H1 (cell line): ENCODE results near the gene GPR156. TPM values are rescaled to one million over a fixed set of nuclear protein-coding genes. Genes with fewer than 3 reads are reported as not detected.

Source experiments
- CTCF ChIA-PET: fragments of 300-600 bp; sonication (Branson Sonifier 250); formaldehyde crosslinking; loops from one replicate; lab custom pipeline; 2021; ENCODE audit not compliant: partially characterized antibody; lab: Charles Lee
- POLR2A ChIA-PET: fragments of 300-600 bp; sonication (Branson Sonifier 250); formaldehyde crosslinking; loops from one replicate; lab custom pipeline; 2021; ENCODE audit warnings: inconsistent platforms; ENCODE audit not compliant: partially characterized antibody; lab: Charles Lee
- DNase-seq, 2 experiments: peaks; one replicate each; pipeline versions ENCODE4 v3.0.0 to v3.0.0-alpha.2; 2010 to 2022; ENCODE audit warnings: low spot score in 2 of 2, low read depth in 1 of 2, mixed read lengths in 1 of 2
- FAIRE-seq: peaks from 2 replicates; lab custom pipeline; 2011; peaks lifted over from hg19 to GRCh38; lab: Jason Lieb, UNC
- H2AFZ ChIP-seq: 2 replicates; pipeline ENCODE4 v1.8.1; 2012; ENCODE audit warnings: low read length, inconsistent platforms
- H2AK5ac ChIP-seq: 2 replicates; pipeline ENCODE4 v1.6.1; 2013; ENCODE audit warnings: low read depth, low read length
- H2BK120ac ChIP-seq: replicated peaks from 2 replicates; pipeline ENCODE3; 2013; ENCODE audit warnings: low read depth, low read length, inconsistent platforms
- H2BK12ac ChIP-seq: 2 replicates; pipeline ENCODE4 v1.6.1; 2013; ENCODE audit warnings: low read depth, low read length
- H2BK15ac ChIP-seq: 2 replicates; pipeline ENCODE4 v1.6.1; 2013; ENCODE audit warnings: low read length
- H2BK20ac ChIP-seq: 2 replicates; pipeline ENCODE4 v1.6.1; 2013; ENCODE audit warnings: low read length
- H2BK5ac ChIP-seq: 2 replicates; pipeline ENCODE4 v1.6.1; 2013; ENCODE audit warnings: low read depth, low read length
- H3K14ac ChIP-seq: 2 replicates; pipeline ENCODE4 v1.6.1; 2013; ENCODE audit warnings: inconsistent platforms; ENCODE audit not compliant: insufficient read length
- H3K18ac ChIP-seq: 2 replicates; pipeline ENCODE4 v1.6.1; 2013; ENCODE audit warnings: low read length; ENCODE audit errors: extremely low read depth
- H3K23ac ChIP-seq: 2 replicates; pipeline ENCODE4 v1.6.1; 2013; ENCODE audit warnings: inconsistent platforms; ENCODE audit not compliant: insufficient read length
- H3K23me2 ChIP-seq: 2 replicates; pipeline ENCODE4 v1.6.1; 2013; ENCODE audit warnings: low read depth, low read length
- H3K27ac ChIP-seq: 2 replicates; pipeline ENCODE4 v1.6.1; 2011; ENCODE audit warnings: low read depth, low read length, inconsistent platforms
- H3K27me3 ChIP-seq, 4 experiments: replicated peaks in 1 of 4; 1 replicate in 1 of 4; 2 replicates in 3 of 4; pipeline versions ENCODE4 v1.6.1 to v1.8.1; 2011 to 2013; ENCODE audit warnings: low read length in 3 of 4, mild to moderate bottlenecking in 3 of 4, inconsistent platforms in 2 of 4, mixed read lengths in 2 of 4, moderate library complexity in 1 of 4; ENCODE audit not compliant: control insufficient read depth in 3 of 4, insufficient read depth in 3 of 4; ENCODE audit errors: extremely low read depth in 1 of 4
- H3K36me3 ChIP-seq, 4 experiments: 2 replicates each; pipeline versions ENCODE4 v1.6.1 to v1.8.1; 2011 to 2013; ENCODE audit warnings: mild to moderate bottlenecking in 4 of 4, low read length in 3 of 4, moderate library complexity in 2 of 4, control low read depth in 1 of 4, inconsistent platforms in 1 of 4; ENCODE audit not compliant: insufficient read depth in 4 of 4, control insufficient read depth in 2 of 4
- H3K4ac ChIP-seq: replicated peaks from 2 replicates; pipeline ENCODE3; 2013; ENCODE audit warnings: low read length, low read depth, mixed read lengths, inconsistent platforms; ENCODE audit not compliant: insufficient read length
- H3K4me1 ChIP-seq, 4 experiments: replicated peaks in 1 of 4; 1 replicate in 1 of 4; 2 replicates in 3 of 4; pipeline versions ENCODE4 v1.6.1 to v1.8.1; 2011 to 2013; ENCODE audit warnings: low read length in 3 of 4, inconsistent platforms in 2 of 4, mixed read lengths in 1 of 4; ENCODE audit not compliant: insufficient read depth in 4 of 4, control insufficient read depth in 3 of 4
- H3K4me2 ChIP-seq, 2 experiments: 2 replicates each; pipeline versions ENCODE4 v1.6.1 to v1.8.1; 2011 to 2013; ENCODE audit warnings: low read depth in 2 of 2, low read length in 2 of 2, control low read depth in 1 of 2, inconsistent platforms in 1 of 2, mild to moderate bottlenecking in 1 of 2; ENCODE audit not compliant: insufficient read depth in 1 of 2
- H3K4me3 ChIP-seq, 4 experiments: fragments of 200-600, 300-600 bp in 1 of 4; sonication (generic), shearing (Covaris generic), sonication (Bioruptor Twin) in 1 of 4; 2 replicates each; pipeline versions ENCODE4 v1.5.1 to v1.8.1; 2011 to 2016; ENCODE audit warnings: low read length in 4 of 4, low read depth in 3 of 4, control low read depth in 2 of 4, inconsistent platforms in 2 of 4, mild to moderate bottlenecking in 2 of 4, mixed read lengths in 1 of 4, moderate library complexity in 1 of 4; ENCODE audit not compliant: insufficient read depth in 2 of 4; ENCODE audit errors: extremely low read depth in 1 of 4
- H3K56ac ChIP-seq: replicated peaks from 2 replicates; pipeline ENCODE3; 2013; ENCODE audit warnings: low read depth, mild to moderate bottlenecking, mixed read lengths, low read length, inconsistent platforms; ENCODE audit not compliant: insufficient read length
- H3K79me1 ChIP-seq: 2 replicates; pipeline ENCODE4 v1.6.1; 2013; ENCODE audit warnings: low read depth, low read length, control low read depth
- H3K79me2 ChIP-seq, 2 experiments: 2 replicates each; pipeline versions ENCODE4 v1.6.1 to v1.8.1; 2012 to 2013; ENCODE audit warnings: low read length in 2 of 2, mild to moderate bottlenecking in 2 of 2, inconsistent platforms in 1 of 2; ENCODE audit not compliant: insufficient read depth in 2 of 2, control insufficient read depth in 1 of 2
- H3K9ac ChIP-seq, 4 experiments: replicated peaks in 1 of 4; 1 replicate in 1 of 4; 2 replicates in 3 of 4; pipeline versions ENCODE4 v1.6.1 to v1.8.1; 2011 to 2013; ENCODE audit warnings: low read depth in 3 of 4, low read length in 3 of 4, control low read depth in 2 of 4, mild to moderate bottlenecking in 2 of 4, moderate library complexity in 2 of 4, inconsistent platforms in 1 of 4; ENCODE audit errors: extremely low read depth in 1 of 4
- H3K9me3 ChIP-seq, 2 experiments: 2 replicates each; pipeline versions ENCODE4 v1.6.1 to v1.8.1; 2012 to 2013; ENCODE audit warnings: mild to moderate bottlenecking in 2 of 2, moderate library complexity in 2 of 2, control low read depth in 1 of 2, inconsistent platforms in 1 of 2, low read depth in 1 of 2, low read length in 1 of 2, mixed read lengths in 1 of 2; ENCODE audit not compliant: insufficient read depth in 2 of 2
- H4K20me1 ChIP-seq, 2 experiments: replicated peaks in 1 of 2; 2 replicates each; pipeline versions ENCODE3 to v1.8.1; 2011 to 2013; ENCODE audit warnings: inconsistent platforms in 2 of 2, low read length in 2 of 2, mild to moderate bottlenecking in 1 of 2; ENCODE audit not compliant: insufficient read depth in 2 of 2, control insufficient read depth in 1 of 2
- H4K5ac ChIP-seq: 2 replicates; pipeline ENCODE4 v1.6.1; 2013; ENCODE audit warnings: low read length, low read depth, mixed read lengths, inconsistent platforms; ENCODE audit not compliant: insufficient read length
- H4K8ac ChIP-seq: 2 replicates; pipeline ENCODE4 v1.8.0; 2013; ENCODE audit warnings: mild to moderate bottlenecking, moderate library complexity, low read length, inconsistent platforms; ENCODE audit not compliant: insufficient read depth; ENCODE audit errors: extremely low read depth
- H4K91ac ChIP-seq: replicated peaks from 2 replicates; pipeline ENCODE3; 2013; ENCODE audit warnings: low read length, mixed read lengths, inconsistent platforms; ENCODE audit not compliant: insufficient read length
- BACH1 ChIP-seq: IDR thresholded peaks from 2 replicates; pipeline ENCODE4 v1.6.1; 2012; ENCODE audit warnings: low read length, improper control_type of control experiment
- BCL11A ChIP-seq, 2 experiments: IDR thresholded peaks; one replicate each; pipeline ENCODE4 v1.6.1; 2011; ENCODE audit warnings: low read depth in 2 of 2, low read length in 2 of 2, mild to moderate bottlenecking in 2 of 2
- CBX8 ChIP-seq: fragments of 300-800, 300-1000 bp; sonication (generic); IDR thresholded peaks from 2 replicates; pipeline ENCODE4 v1.7.1; 2016; ENCODE audit warnings: low read depth, low read length, borderline replicate concordance
- CTBP2 ChIP-seq: IDR thresholded peaks from 2 replicates; pipeline ENCODE4 v1.7.0; 2011; ENCODE audit warnings: borderline replicate concordance, mild to moderate bottlenecking, moderate library complexity, mixed read lengths, low read length; ENCODE audit not compliant: insufficient read depth, insufficient read length
- EGR1 ChIP-seq: IDR thresholded peaks from 2 replicates; pipeline ENCODE4 v1.6.1; 2011; ENCODE audit warnings: low read depth, low read length, borderline replicate concordance
- FOSL1 ChIP-seq: IDR thresholded peaks from 2 replicates; pipeline ENCODE4 v1.6.1; 2011; ENCODE audit warnings: mild to moderate bottlenecking, low read depth, low read length, moderate library complexity; ENCODE audit not compliant: insufficient read depth
- GABPA ChIP-seq: IDR thresholded peaks from 2 replicates; pipeline ENCODE4 v1.6.1; 2011; ENCODE audit warnings: mild to moderate bottlenecking, low read length, moderate library complexity, borderline replicate concordance; ENCODE audit not compliant: insufficient read depth
- KDM5A ChIP-seq: fragments of 200-600 bp; IDR thresholded peaks from 2 replicates; pipeline ENCODE4 v1.7.1; 2012; ENCODE audit warnings: mild to moderate bottlenecking, low read length, inconsistent platforms, mixed read lengths
- MAFK ChIP-seq: IDR thresholded peaks from 2 replicates; pipeline ENCODE4 v1.6.1; 2012; ENCODE audit warnings: low read depth, mild to moderate bottlenecking, improper control_type of control experiment, low read length
- POLR2A ChIP-seq, 2 experiments: IDR thresholded peaks; 1 replicate in 1 of 2; 2 replicates in 1 of 2; pipeline ENCODE4 v1.6.1; 2011; ENCODE audit warnings: low read depth in 2 of 2, low read length in 2 of 2, mild to moderate bottlenecking in 2 of 2; ENCODE audit errors: control extremely low read depth in 1 of 2
- RFX5 ChIP-seq: IDR thresholded peaks from 2 replicates; pipeline ENCODE4 v1.6.1; 2011; ENCODE audit warnings: low read depth, low read length, improper control_type of control experiment, borderline replicate concordance
- SRF ChIP-seq: IDR thresholded peaks from 2 replicates; pipeline ENCODE4 v1.6.1; 2011; ENCODE audit warnings: mild to moderate bottlenecking, low read depth, low read length, moderate library complexity
- TAF1 ChIP-seq: IDR thresholded peaks from 2 replicates; pipeline ENCODE4 v1.6.1; 2011; ENCODE audit warnings: mild to moderate bottlenecking, low read depth, low read length
- TBP ChIP-seq: IDR thresholded peaks from 2 replicates; pipeline ENCODE4 v1.6.1; 2011; ENCODE audit warnings: low read depth, low read length, improper control_type of control experiment
- YY1 ChIP-seq: IDR thresholded peaks from 2 replicates; pipeline ENCODE4 v1.6.1; 2011; ENCODE audit warnings: low read depth, mild to moderate bottlenecking, low read length
- ZNF274 ChIP-seq: IDR thresholded peaks from 2 replicates; pipeline ENCODE4 v1.7.0; 2012; ENCODE audit warnings: low read length, borderline replicate concordance; ENCODE audit errors: extremely low read depth
- WGBS, 2 experiments: shearing (Covaris generic) in 1 of 2; methylation state at CpG; one replicate each; pipeline versions ENCODE4 v1.1.6 to v1.1.7; 2013 to 2015; ENCODE audit warnings: low lambda C conversion rate in 2 of 2, mixed read lengths in 2 of 2, inconsistent platforms in 1 of 2, low coverage in 1 of 2, missing lambda C conversion rate in 1 of 2; ENCODE audit not compliant: insufficient replicate concordance in 2 of 2, insufficient coverage in 1 of 2, insufficient read length in 1 of 2; ENCODE audit errors: extremely low coverage in 1 of 2, missing lambda C conversion rate in 1 of 2; 5-methylcytosine and 5-hydroxymethylcytosine counted together
- polyA plus RNA-seq, 7 experiments: library from polyadenylated mRNA; depleted of rRNA in 3 of 7; stranded (reverse) in 5 of 7; unstranded in 2 of 7; fragments of >200 nt in 5 of 7; fragments of 200-250 nt in 2 of 7; gene quantifications; 1 replicate in 5 of 7; 2 replicates in 1 of 7; 4 replicates in 1 of 7; pipeline versions ENCODE4 v1.2.1 to v1.2.3, GENCODE V29; 2011 to 2013; ENCODE audit warnings: missing spikeins in 2 of 7, mixed read lengths in 2 of 7
- total RNA-seq: library from RNA; stranded (reverse); fragmentation: NEBNext Ultra II Directional; extraction: Animal tissue kit (Norgen Biotek cat#: 25700); gene quantifications from 2 replicates; pipeline ENCODE4 v1.2.1, GENCODE V29; 2021

The GPR156 gene
- total and polyA plus RNA-seq, 2 of the 8 experiments (the other 6 are each of a cell fraction or from before 2014, with no cell fraction given) = 1.6 to 1.8 TPM

DNA sequence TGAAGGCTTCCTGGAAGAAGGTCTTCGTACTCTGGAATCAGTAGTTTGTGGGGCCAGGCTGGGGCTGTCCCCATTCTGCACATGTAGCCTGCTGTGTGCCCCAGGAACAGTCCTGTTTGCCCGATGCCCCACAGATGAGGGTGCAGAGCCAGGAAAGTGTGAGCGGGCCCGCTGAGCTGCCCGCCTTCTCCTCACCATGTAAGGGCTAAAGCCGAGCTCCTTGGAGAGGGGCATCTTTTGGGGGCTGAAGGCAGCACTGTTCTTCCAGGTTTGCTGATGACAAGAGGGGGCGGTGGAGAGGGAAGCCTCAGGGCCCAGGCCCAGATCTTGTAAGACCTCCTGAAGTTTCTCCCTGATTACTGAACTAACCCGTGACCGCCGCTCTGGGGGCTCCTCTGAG is 117.5 kb downstream of the GPR156 start:
- H4K8ac ChIP-seq = no peak overlapping the region
- H3K18ac ChIP-seq = no peak overlapping the region
- FAIRE-seq (no peak), DNase-seq (no peak)
- H3K4me3 ChIP-seq = no peak overlapping the region
- no peak overlapping the region for H2AK5ac ChIP-seq
- H3K4ac ChIP-seq = no peak overlapping the region
- H3K14ac ChIP-seq = no peak overlapping the region
- H4K5ac ChIP-seq = no peak overlapping the region
- no peaks in the 10 kb centered on the region for H3K23me2 ChIP-seq
- no peaks in the 10 kb centered on the region for H4K20me1 ChIP-seq
- H2BK12ac ChIP-seq = no peak overlapping the region
- no peak overlapping the region for H3K23ac ChIP-seq
- H2BK20ac ChIP-seq = no peak overlapping the region
- POLR2A ChIA-PET = interaction anchor here (0.6 kb wide), 1 partner anchor 399 kb away, joined by 4 read pairs; no protein-coding TSS in a partner anchor
- no peak overlapping the region for H3K27ac ChIP-seq
- no peaks in the 10 kb centered on the region for H3K9me3 ChIP-seq
- no peak overlapping the region for H2BK5ac ChIP-seq
- H3K27me3 ChIP-seq = no peaks in the 10 kb centered on the region
- TF ChIP-seq TBP = no peak
- no peak for TF ChIP-seq RFX5
- no peak for TF ChIP-seq BACH1
- no peak for TF ChIP-seq SRF
- no peak for TF ChIP-seq CTBP2
- TF ChIP-seq FOSL1 = no peak
- no peak for TF ChIP-seq EGR1
- no peak for TF ChIP-seq CBX8
- no peak for TF ChIP-seq BCL11A (IDR thresholded peaks at IDR 0.05; ENCODE audit: low read depth in 2 of 2, low read length in 2 of 2)
- TF ChIP-seq MAFK = no peak
- no peak for TF ChIP-seq TAF1
- TF ChIP-seq ZNF274 = no peak
- TF ChIP-seq POLR2A (IDR thresholded peaks at IDR 0.05; ENCODE audit: control extremely low read depth in 1 of 2, low read depth in 2 of 2, low read length in 2 of 2) = no peak
- no peak for TF ChIP-seq YY1
- TF ChIP-seq KDM5A = no peak
- no peak for TF ChIP-seq GABPA
- no peaks in the 10 kb centered on the region for H3K4me1 ChIP-seq
- H3K4me2 ChIP-seq = no peak overlapping the region
- no peak overlapping the region for H2BK15ac ChIP-seq
- H4K91ac ChIP-seq = no peak overlapping the region
- H3K79me2 ChIP-seq = no peaks in the 10 kb centered on the region
- CTCF ChIA-PET = interaction anchor here (0.9 to 2.0 kb wide), 2 partner anchors 15 to 20 kb away, joined by 4 to 8 read pairs; no protein-coding TSS in a partner anchor
- H2AFZ ChIP-seq = no peak overlapping the region
- no peaks in the 10 kb centered on the region for H3K79me1 ChIP-seq
- no peaks in the 10 kb centered on the region for H3K36me3 ChIP-seq
- H2BK120ac ChIP-seq = no peak overlapping the region
- 93% methylated on average over 6 of the region's 10 CpGs; no CpG with 5 or more reads in 1 of the 2 experiments for WGBS, 2 experiments
- no peak overlapping the region for H3K9ac ChIP-seq
- H3K56ac ChIP-seq = no peak overlapping the region
